ENCODE data around the gene RAPGEF3.
A peak's percentile ranks its signal among the peaks of the same experiment; 100 is the strongest.

The RAPGEF3 gene

DNA sequence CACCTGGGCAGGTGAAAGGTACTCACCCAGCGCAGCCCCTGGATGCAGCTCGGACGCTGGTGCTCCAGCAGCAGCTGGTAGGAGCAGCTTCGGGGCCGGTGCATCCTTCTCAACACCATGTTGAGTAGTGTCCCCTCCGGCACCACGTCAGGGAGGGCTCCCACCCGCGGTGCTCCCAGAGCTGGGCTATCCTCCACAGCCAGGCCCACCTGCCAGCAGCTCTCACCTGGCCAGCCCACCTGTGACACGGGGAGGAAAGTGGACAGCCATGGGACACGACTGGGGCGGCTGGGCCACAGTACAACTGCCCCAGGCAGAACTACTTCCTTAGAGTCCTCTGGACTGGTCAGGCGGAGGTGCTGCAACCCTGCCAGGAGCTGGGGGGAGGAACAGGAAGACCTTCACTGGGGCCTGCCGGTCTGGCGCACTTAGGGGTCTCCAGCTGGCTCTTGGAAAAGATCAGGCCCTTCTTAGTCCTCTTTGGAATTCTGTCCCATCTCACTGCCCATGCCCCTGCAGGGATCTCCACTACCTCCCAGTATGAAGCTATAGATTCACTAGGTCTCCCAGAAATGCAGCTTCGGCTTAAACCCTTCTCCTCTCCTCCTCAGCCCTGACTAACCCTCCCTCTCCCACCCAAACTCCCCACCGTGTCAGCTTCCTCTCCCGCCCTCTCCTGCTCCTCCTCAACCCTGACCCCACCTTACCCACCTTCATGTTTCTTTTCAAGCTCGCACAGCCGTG is 668 bp downstream of the RAPGEF3 start:
- Histone ChIP-seq H3K9me3 (ENCODE audit: control insufficient read depth, low read length) (no peaks in the 10 kb centered on the region), H4K8ac (ENCODE audit: low read length) (peak overlapping the region; percentile 78)
- DNase-seq, result no peak

GRCh38 chr12:47757364-47757839 is 1.3 kb downstream of the RAPGEF3 start:
- Histone ChIP-seq H3K23ac (ENCODE audit: low read length in 2 of 2) (peak overlapping the region in 1 of 2 experiments; percentile 46), H3K79me1 (replicated peaks; ENCODE audit: low read length, poor library complexity, severe bottlenecking) (peaks cover 18% of the 10 kb centered on the region), H4K8ac (ENCODE audit: low read length) (no peak overlapping the region), H2BK120ac (ENCODE audit: low read depth, low read length) (no peak overlapping the region), H3K9ac (ENCODE audit: low read length) (peak overlapping the region; percentile 90), H2AK5ac (ENCODE audit: low read length, severe bottlenecking) (no peak overlapping the region), H3K4me3 (ENCODE audit: insufficient read depth in 1 of 2, low read depth in 1 of 2, low read length in 2 of 2) (peak overlapping the region; percentile 63 to 85), H3K9me3 (ENCODE audit: control insufficient read depth, low read length) (no peaks in the 10 kb centered on the region), H4K91ac (ENCODE audit: low read length) (peak overlapping the region; percentile 35), H2BK12ac (ENCODE audit: low read length in 2 of 2) (peak overlapping the region in 1 of 2 experiments; percentile 29), H3K14ac (ENCODE audit: low read length in 2 of 2) (peak overlapping the region in 1 of 2 experiments; percentile 77), H3K36me3 (ENCODE audit: control insufficient read depth in 1 of 2, insufficient read depth in 2 of 2, low read depth in 1 of 2, low read length in 2 of 2) (peaks cover 0 to 19% of the 10 kb centered on the region in 2 experiments), H3K4me2 (ENCODE audit: low read length, poor library complexity, severe bottlenecking) (peak overlapping the region; percentile 92), H2BK5ac (ENCODE audit: low read depth, low read length, poor library complexity, severe bottlenecking) (no peak overlapping the region), H3K27ac (ENCODE audit: low read length, poor library complexity, severe bottlenecking) (peak overlapping the region; percentile 74), H2BK15ac (ENCODE audit: low read depth, poor library complexity, severe bottlenecking) (no peak overlapping the region), H2AFZ (ENCODE audit: low read depth, low read length) (no peak overlapping the region), H3K18ac (ENCODE audit: low read depth in 1 of 2, low read length in 2 of 2) (peak overlapping the region in 1 of 2 experiments; percentile 67), H3K4me1 (ENCODE audit: control insufficient read depth, insufficient read depth, low read depth, low read length) (peaks cover 53% of the 10 kb centered on the region), H3K27me3 (ENCODE audit: control insufficient read depth in 1 of 2, insufficient read depth in 1 of 2, low read length in 2 of 2) (no peaks in the 10 kb centered on the region), H3K4ac (ENCODE audit: low read depth in 1 of 2, low read length in 2 of 2) (peak overlapping the region in 1 of 2 experiments; percentile 20)
- WGBS, result 68% methylated on average over 7 of the region's 7 CpGs
- no peak for DNase-seq

More for the DNA sequence above, 668 bp downstream of the RAPGEF3 start:
- H2BK12ac ChIP-seq (ENCODE audit: low read length in 2 of 2), result peak overlapping the region; percentile 18 to 65
- peak overlapping the region; percentile 21 for H2AFZ ChIP-seq (ENCODE audit: low read depth, low read length)
- peaks cover 14% of the 10 kb centered on the region for H3K79me1 ChIP-seq (replicated peaks; ENCODE audit: low read length, poor library complexity, severe bottlenecking)
- no peaks in the 10 kb centered on the region for H3K27me3 ChIP-seq (ENCODE audit: control insufficient read depth in 1 of 2, insufficient read depth in 1 of 2, low read length in 2 of 2)
- peak overlapping the region; percentile 25 to 32 for H3K4ac ChIP-seq (ENCODE audit: low read depth in 1 of 2, low read length in 2 of 2)
- H3K4me1 ChIP-seq (ENCODE audit: control insufficient read depth, insufficient read depth, low read depth, low read length), result peaks cover 52% of the 10 kb centered on the region
- H3K4me3 ChIP-seq (ENCODE audit: insufficient read depth in 1 of 2, low read depth in 1 of 2, low read length in 2 of 2), result peak overlapping the region; percentile 63 to 85
- peak overlapping the region; percentile 81 for H4K91ac ChIP-seq (ENCODE audit: low read length)
- peak overlapping the region; percentile 74 for H3K27ac ChIP-seq (ENCODE audit: low read length, poor library complexity, severe bottlenecking)
- peak overlapping the region; percentile 37 for H2AK5ac ChIP-seq (ENCODE audit: low read length, severe bottlenecking)
- peak overlapping the region; percentile 52 to 67 for H3K18ac ChIP-seq (ENCODE audit: low read depth in 1 of 2, low read length in 2 of 2)
- peaks cover 0 to 15% of the 10 kb centered on the region in 2 experiments for H3K36me3 ChIP-seq (ENCODE audit: control insufficient read depth in 1 of 2, insufficient read depth in 2 of 2, low read depth in 1 of 2, low read length in 2 of 2)
- peak overlapping the region; percentile 90 for H3K9ac ChIP-seq (ENCODE audit: low read length)
- WGBS, result 49% methylated on average over 20 of the region's 20 CpGs
- H3K4me2 ChIP-seq (ENCODE audit: low read length, poor library complexity, severe bottlenecking), result peak overlapping the region; percentile 92
- peak overlapping the region; percentile 61 for H2BK5ac ChIP-seq (ENCODE audit: low read depth, low read length, poor library complexity, severe bottlenecking)
- H3K23ac ChIP-seq (ENCODE audit: low read length in 2 of 2), result peak overlapping the region in 1 of 2 experiments; percentile 46
- H2BK15ac ChIP-seq (ENCODE audit: low read depth, poor library complexity, severe bottlenecking), result no peak overlapping the region
- H2BK120ac ChIP-seq (ENCODE audit: low read depth, low read length), result no peak overlapping the region
- H3K14ac ChIP-seq (ENCODE audit: low read length in 2 of 2), result peak overlapping the region in 1 of 2 experiments; percentile 77

GRCh38 chr12:47755655-47756562 is 2.8 kb downstream of the RAPGEF3 start:
- H3K4me3 ChIP-seq (ENCODE audit: insufficient read depth in 1 of 2, low read depth in 1 of 2, low read length in 2 of 2), result no peak overlapping the region
- H3K4me1 ChIP-seq (ENCODE audit: control insufficient read depth, insufficient read depth, low read depth, low read length), result peaks cover 57% of the 10 kb centered on the region
- no peak overlapping the region for H3K14ac ChIP-seq (ENCODE audit: low read length in 2 of 2)
- H3K4me2 ChIP-seq (ENCODE audit: low read length, poor library complexity, severe bottlenecking), result peak overlapping the region; percentile 53
- no peak overlapping the region for H3K27ac ChIP-seq (ENCODE audit: low read length, poor library complexity, severe bottlenecking)
- H2BK5ac ChIP-seq (ENCODE audit: low read depth, low read length, poor library complexity, severe bottlenecking), result no peak overlapping the region
- WGBS, result 91% methylated on average over 12 of the region's 12 CpGs
- no peak overlapping the region for H4K91ac ChIP-seq (ENCODE audit: low read length)
- H3K23ac ChIP-seq (ENCODE audit: low read length in 2 of 2), result no peak overlapping the region
- H3K18ac ChIP-seq (ENCODE audit: low read depth in 1 of 2, low read length in 2 of 2), result no peak overlapping the region
- no peak overlapping the region for H2AFZ ChIP-seq (ENCODE audit: low read depth, low read length)
- H3K9ac ChIP-seq (ENCODE audit: low read length), result no peak overlapping the region
- no peak overlapping the region for H2BK12ac ChIP-seq (ENCODE audit: low read length in 2 of 2)
- peak overlapping the region; percentile 62 for H2AK5ac ChIP-seq (ENCODE audit: low read length, severe bottlenecking)
- no peaks in the 10 kb centered on the region for H3K27me3 ChIP-seq (ENCODE audit: control insufficient read depth in 1 of 2, insufficient read depth in 1 of 2, low read length in 2 of 2)
- H4K8ac ChIP-seq (ENCODE audit: low read length), result no peak overlapping the region
- H3K9me3 ChIP-seq (ENCODE audit: control insufficient read depth, low read length), result no peaks in the 10 kb centered on the region
- H2BK15ac ChIP-seq (ENCODE audit: low read depth, poor library complexity, severe bottlenecking), result no peak overlapping the region
- peak overlapping the region in 1 of 2 experiments; percentile 2 for H3K4ac ChIP-seq (ENCODE audit: low read depth in 1 of 2, low read length in 2 of 2)
- H3K36me3 ChIP-seq (ENCODE audit: control insufficient read depth in 1 of 2, insufficient read depth in 2 of 2, low read depth in 1 of 2, low read length in 2 of 2), result peaks cover 0 to 34% of the 10 kb centered on the region in 2 experiments
- no peak overlapping the region for H2BK120ac ChIP-seq (ENCODE audit: low read depth, low read length)
- DNase-seq, result no peak
- peaks cover 22% of the 10 kb centered on the region for H3K79me1 ChIP-seq (replicated peaks; ENCODE audit: low read length, poor library complexity, severe bottlenecking)

Measured in mesenchymal stem cell (in vitro differentiated cells and primary cell).